K562 (cell line): ENCODE results near the gene HAUS7. TPM values are rescaled to one million over a fixed set of nuclear protein-coding genes. Genes with fewer than 3 reads are reported as not detected.

Experiments used
- ATAC-seq: fragments of 200-7000 bp; cut with Tn5 transposase; 3 replicates; pipeline ENCODE4 v1.9.1; 2020; ENCODE audit warnings: moderate library complexity
- BruUV-seq: library from RNA; stranded (reverse); fragments of 400-500 nt; replicated peaks from 2 replicates; lab custom pipeline; 2021; lab: Mats Ljungman, UMichigan
- CTCF ChIA-PET: fragments of 300-600 bp; formaldehyde crosslinking; extraction: SDS; loops from one replicate; lab custom pipeline; 2021; ENCODE audit warnings: low intra/inter-chr PET ratio; lab: Yijun Ruan, JAX
- POLR2A ChIA-PET: fragments of 300-600, 350-650 bp; sonication (Branson Sonifier 250); formaldehyde crosslinking; extraction: SDS; loops from one replicate; lab custom pipeline; 2021; ENCODE audit warnings: antibody characterized with exemption, inconsistent platforms; lab: Yijun Ruan, JAX
- DNase-seq, 4 experiments: peaks; one replicate each; pipeline versions ENCODE4 v3.0.0 to v3.0.0-alpha.2; 2011 to 2018; ENCODE audit warnings: low spot score in 3 of 4, mixed read lengths in 3 of 4; ENCODE audit errors: extremely low read depth in 1 of 4
- FAIRE-seq: peaks from 2 replicates; lab custom pipeline; 2011; peaks lifted over from hg19 to GRCh38; lab: Jason Lieb, UNC
- H2AFZ ChIP-seq: 2 replicates; pipeline ENCODE4 v1.6.0; 2011; ENCODE audit warnings: low read depth, low read length, control low read depth, inconsistent platforms
- H3K27ac ChIP-seq: fragments of 200-600 bp; 3 replicates; pipeline ENCODE4 v1.8.0; 2011; ENCODE audit warnings: low read depth, mild to moderate bottlenecking, control low read depth, inconsistent platforms, low read length, moderate library complexity, mixed read lengths; ENCODE audit errors: extremely low read depth
- H3K27me3 ChIP-seq, 2 experiments: fragments of 300-600 bp in 1 of 2; 2 replicates in 1 of 2; 3 replicates in 1 of 2; pipeline versions ENCODE4 v1.6.0 to v1.8.0; 2011; ENCODE audit warnings: inconsistent platforms in 2 of 2, low read length in 2 of 2, mild to moderate bottlenecking in 1 of 2, mixed read lengths in 1 of 2, moderate library complexity in 1 of 2; ENCODE audit not compliant: control insufficient read depth in 2 of 2, insufficient read depth in 2 of 2
- H3K36me3 ChIP-seq: fragments of 300-600 bp; 3 replicates; pipeline ENCODE4 v1.8.0; 2011; ENCODE audit warnings: mild to moderate bottlenecking, low read length, inconsistent platforms; ENCODE audit not compliant: control insufficient read depth, insufficient read depth
- H3K4me1 ChIP-seq, 2 experiments: fragments of 200-600 bp in 1 of 2; replicated peaks in 1 of 2; 2 replicates in 1 of 2; 3 replicates in 1 of 2; pipeline versions ENCODE4 v1.5.1 to v1.8.0; 2011; ENCODE audit warnings: inconsistent platforms in 2 of 2, low read length in 2 of 2, mild to moderate bottlenecking in 1 of 2, mixed read lengths in 1 of 2, moderate library complexity in 1 of 2; ENCODE audit not compliant: control insufficient read depth in 2 of 2, insufficient read depth in 2 of 2
- H3K4me2 ChIP-seq: 2 replicates; pipeline ENCODE4 v1.6.1; 2011; ENCODE audit warnings: low read length, control low read depth, inconsistent platforms, mixed read lengths; ENCODE audit not compliant: insufficient read depth
- H3K4me3 ChIP-seq: fragments of 200-600 bp; sonication (generic), shearing (Covaris generic); 2 replicates; pipeline ENCODE4 v1.5.1; 2016; ENCODE audit warnings: control low read depth, inconsistent platforms
- H3K79me2 ChIP-seq: fragments of 200-600 bp; 3 replicates; pipeline ENCODE4 v1.8.0; 2011; ENCODE audit warnings: low read length, inconsistent platforms; ENCODE audit not compliant: control insufficient read depth, insufficient read depth
- H3K9ac ChIP-seq, 2 experiments: 2 replicates each; pipeline versions ENCODE4 v1.6.0 to v1.6.1; 2011; ENCODE audit warnings: low read depth in 2 of 2, low read length in 2 of 2, control low read depth in 1 of 2, inconsistent platforms in 1 of 2, mild to moderate bottlenecking in 1 of 2, mixed read lengths in 1 of 2; ENCODE audit not compliant: insufficient read depth in 1 of 2
- H3K9me1 ChIP-seq: one replicate; pipeline ENCODE4 v1.6.0; 2011; ENCODE audit warnings: inconsistent platforms, mild to moderate bottlenecking, low read length, moderate library complexity; ENCODE audit not compliant: control insufficient read depth, insufficient read depth
- H3K9me3 ChIP-seq: replicated peaks from 2 replicates; pipeline ENCODE4 v1.5.1; 2011; ENCODE audit warnings: low read depth, low read length, inconsistent platforms; ENCODE audit not compliant: control insufficient read depth, insufficient read depth
- H4K20me1 ChIP-seq: replicated peaks from 2 replicates; pipeline ENCODE4 v1.6.1; 2011; ENCODE audit warnings: low read length, inconsistent platforms, mixed read lengths; ENCODE audit not compliant: control insufficient read depth, insufficient read depth
- BACH1 ChIP-seq: fragments of 200-800 bp; sonication (Bioruptor generic); IDR thresholded peaks from 2 replicates; pipeline ENCODE4 v1.6.1; 2016; ENCODE audit warnings: missing genetic modification characterization, missing compliant biosample characterization
- C11orf30 ChIP-seq: fragments of 450-650 bp; IDR thresholded peaks from 2 replicates; pipeline ENCODE4 v1.6.1; 2016; ENCODE audit warnings: low read depth, mild to moderate bottlenecking
- CC2D1A ChIP-seq: fragments of 450-650 bp; IDR thresholded peaks from 2 replicates; pipeline ENCODE4 v1.6.1; 2017; ENCODE audit warnings: mild to moderate bottlenecking
- KAT8 ChIP-seq: fragments of 450-650 bp; IDR thresholded peaks from 2 replicates; pipeline ENCODE4 v1.6.1; 2016; ENCODE audit warnings: low read depth, mild to moderate bottlenecking
- RBM25 ChIP-seq: fragments of 200-400 bp; formaldehyde crosslinking; IDR thresholded peaks from 2 replicates; pipeline ENCODE4 v1.6.1; 2018; ENCODE audit warnings: low read length, low read depth, moderate library complexity; ENCODE audit not compliant: severe bottlenecking
- SFPQ ChIP-seq: fragments of 200-400 bp; formaldehyde crosslinking; IDR thresholded peaks from 2 replicates; pipeline ENCODE4 v1.6.1; 2017; ENCODE audit warnings: mild to moderate bottlenecking, low read depth, low read length, moderate library complexity
- ZBTB7A ChIP-seq: IDR thresholded peaks from 2 replicates; pipeline ENCODE4 v1.6.1; 2011; ENCODE audit warnings: low read depth, mild to moderate bottlenecking, low read length, moderate library complexity, borderline replicate concordance; ENCODE audit not compliant: control insufficient read depth
- WGBS: fragments of 100-300 bp; shearing (Covaris generic); methylation state at CpG from one replicate; pipeline ENCODE4 v1.1.6; 2016; ENCODE audit warnings: low coverage, mixed read lengths; ENCODE audit not compliant: insufficient coverage; ENCODE audit errors: missing lambda C conversion rate; 5-methylcytosine and 5-hydroxymethylcytosine counted together
- in situ Hi-C: fragments of 300-500 bp; cut with MboI; formaldehyde crosslinking; loops from 4 replicates; pipeline ENCODE4 v1.15.0; 2018; ENCODE audit warnings: inconsistent platforms, mixed read lengths
- intact Hi-C: fragments of 100-400 bp; cut with micrococcal nuclease; formaldehyde crosslinking; loops from 2 replicates; pipeline ENCODE4 v1.14.2; 2022
- polyA plus RNA-seq, 8 experiments: library from polyadenylated mRNA; depleted of rRNA in 4 of 8; stranded (reverse) in 5 of 8; unstranded in 3 of 8; fragments of >200 nt; fragmentation: Nextera tagmentation in 2 of 8; fragmentation: Illumina TruSeq in 1 of 8; extraction: Ambion mirVana in 2 of 8; extraction: Trizol in 1 of 8; gene quantifications; 2 replicates each; pipeline versions ENCODE4 v1.2.1 to v1.2.3, GENCODE V29; 2011 to 2014; ENCODE audit warnings: inconsistent platforms in 1 of 8, missing spikeins in 1 of 8
- total RNA-seq, 7 experiments: library from RNA; depleted of rRNA in 6 of 7; stranded (reverse); fragments of >200 nt in 6 of 7; fragmentation: Illumina TruSeq in 2 of 7; extraction: Trizol in 2 of 7; gene quantifications; 2 replicates each; pipeline versions ENCODE4 v1.2.1 to v1.2.3, GENCODE V29; 2011 to 2021; ENCODE audit warnings: low replicate concordance in 1 of 7
- TF ChIP-seq, protein P1 (sequence below), 2 experiments: fragments of 450-650 bp; formaldehyde crosslinking in 1 of 2; IDR thresholded peaks; 2 replicates each; pipeline versions ENCODE4 v1.4.0 to v1.6.1; 2014 to 2020; ENCODE audit warnings: mild to moderate bottlenecking in 2 of 2, borderline replicate concordance in 1 of 2, low read depth in 1 of 2

HAUS7 gene
- total and polyA plus RNA-seq, 9 of the 15 experiments (the other 6 are each of a cell fraction or from before 2014, with no cell fraction given), result 10.0 to 94.9 (median 48.8) TPM

- intact Hi-C loops (no loop called here), in situ Hi-C loops (loop anchor here (5.0 kb wide), 1 partner anchor 323 kb away; no protein-coding TSS in a partner anchor)
- no peak within 1 kb of the TSS for H2AFZ ChIP-seq
- H4K20me1 ChIP-seq, result no peaks in the 10 kb centered on the region
- peak; percentile 34 to 48 (median 42) for DNase-seq
- H3K27me3 ChIP-seq, result peaks cover 2 to 48% of the 10 kb centered on the region in 2 experiments; a peak in 4 of 5 replicates
- H3K4me3 ChIP-seq, result no peak within 1 kb of the TSS
- no peaks in the 10 kb centered on the region for H3K9me1 ChIP-seq
- no peaks in the 10 kb centered on the region for H3K36me3 ChIP-seq
- peaks cover 0 to 24% of the 10 kb centered on the region in 2 experiments; a peak in 2 of 5 replicates for H3K4me1 ChIP-seq
- BruUV-seq, result no TSS peak
- no peak within 1 kb of the TSS for H3K4me2 ChIP-seq
- CTCF ChIA-PET, result no interaction called here
- POLR2A ChIA-PET, result no interaction called here
- H3K9ac ChIP-seq, result no peak within 1 kb of the TSS; a peak in 1 of 4 replicates
- no peak within 1 kb of the TSS for H3K27ac ChIP-seq
- WGBS, result 7% methylated on average over 13 of the region's 41 CpGs
- peak; percentile 78 for ATAC-seq
- H3K9me3 ChIP-seq, result no peaks in the 10 kb centered on the region
- H3K79me2 ChIP-seq, result no peaks in the 10 kb centered on the region
- no peak for FAIRE-seq
- no peak for TF ChIP-seq CC2D1A
- TF ChIP-seq RBM25, result no peak
- TF ChIP-seq KAT8, result no peak
- no peak for TF ChIP-seq SFPQ
- no peak for TF ChIP-seq C11orf30
- no peak for TF ChIP-seq ZBTB7A
- TF ChIP-seq BACH1 (tag), result no peak
- TF ChIP-seq, protein P1, sequence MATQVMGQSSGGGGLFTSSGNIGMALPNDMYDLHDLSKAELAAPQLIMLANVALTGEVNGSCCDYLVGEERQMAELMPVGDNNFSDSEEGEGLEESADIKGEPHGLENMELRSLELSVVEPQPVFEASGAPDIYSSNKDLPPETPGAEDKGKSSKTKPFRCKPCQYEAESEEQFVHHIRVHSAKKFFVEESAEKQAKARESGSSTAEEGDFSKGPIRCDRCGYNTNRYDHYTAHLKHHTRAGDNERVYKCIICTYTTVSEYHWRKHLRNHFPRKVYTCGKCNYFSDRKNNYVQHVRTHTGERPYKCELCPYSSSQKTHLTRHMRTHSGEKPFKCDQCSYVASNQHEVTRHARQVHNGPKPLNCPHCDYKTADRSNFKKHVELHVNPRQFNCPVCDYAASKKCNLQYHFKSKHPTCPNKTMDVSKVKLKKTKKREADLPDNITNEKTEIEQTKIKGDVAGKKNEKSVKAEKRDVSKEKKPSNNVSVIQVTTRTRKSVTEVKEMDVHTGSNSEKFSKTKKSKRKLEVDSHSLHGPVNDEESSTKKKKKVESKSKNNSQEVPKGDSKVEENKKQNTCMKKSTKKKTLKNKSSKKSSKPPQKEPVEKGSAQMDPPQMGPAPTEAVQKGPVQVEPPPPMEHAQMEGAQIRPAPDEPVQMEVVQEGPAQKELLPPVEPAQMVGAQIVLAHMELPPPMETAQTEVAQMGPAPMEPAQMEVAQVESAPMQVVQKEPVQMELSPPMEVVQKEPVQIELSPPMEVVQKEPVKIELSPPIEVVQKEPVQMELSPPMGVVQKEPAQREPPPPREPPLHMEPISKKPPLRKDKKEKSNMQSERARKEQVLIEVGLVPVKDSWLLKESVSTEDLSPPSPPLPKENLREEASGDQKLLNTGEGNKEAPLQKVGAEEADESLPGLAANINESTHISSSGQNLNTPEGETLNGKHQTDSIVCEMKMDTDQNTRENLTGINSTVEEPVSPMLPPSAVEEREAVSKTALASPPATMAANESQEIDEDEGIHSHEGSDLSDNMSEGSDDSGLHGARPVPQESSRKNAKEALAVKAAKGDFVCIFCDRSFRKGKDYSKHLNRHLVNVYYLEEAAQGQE (IDR thresholded peaks at IDR 0.05; ENCODE audit: borderline replicate concordance), result peak; percentile 47
- TF ChIP-seq, protein P1 (CRISPR knock-in tag; IDR thresholded peaks at IDR 0.05; ENCODE audit: low read depth), result no peak
These were observed 24.4 kb upstream of the HAUS7 start, which contains the start of gene BGN for GRCh38 chrX:153494541-153495361. Gene BGN (plus strand): TSS chrX:153494980. CDS start chrX:153504632, 9,652 bp downstream.
